Tibial artery (tissue), 4 donors: ENCODE results near the gene PARD3B.

ENCODE experiments used
- DNase-seq, 2 donors: peaks; one replicate each; pipeline ENCODE4 v3.0.0-alpha.2; 2019
- H3K27ac ChIP-seq, 2 donors: fragments of 200-600 bp; sonication (generic) in 1 of 2; 1 replicate in 1 of 2; 2 replicates in 1 of 2; pipeline ENCODE4 v1.5.1; 2018 to 2019; ENCODE audit warnings: mild to moderate bottlenecking in 1 of 2
- H3K27me3 ChIP-seq, 2 donors: fragments of 200-600 bp; sonication (generic) in 1 of 2; one replicate each; pipeline versions ENCODE4 v1.5.1 to v1.6.0; 2016 to 2019
- H3K36me3 ChIP-seq, 3 donors: fragments of 200-600 bp; sonication (generic) in 2 of 3; one replicate each; pipeline ENCODE4 v1.5.1; 2016 to 2019; ENCODE audit warnings: mild to moderate bottlenecking in 2 of 3
- H3K4me1 ChIP-seq, 4 donors: fragments of 200-600 bp; sonication (generic) in 2 of 4; 1 replicate in 3 of 4; 2 replicates in 1 of 4; pipeline ENCODE4 v1.5.1; 2016 to 2019
- H3K4me3 ChIP-seq, 2 donors: fragments of 200-600 bp; sonication (generic) in 1 of 2; 1 replicate in 1 of 2; 2 replicates in 1 of 2; pipeline ENCODE4 v1.5.1; 2018 to 2019; ENCODE audit warnings: mild to moderate bottlenecking in 2 of 2
- H3K9me3 ChIP-seq, 3 donors: fragments of 200-600 bp; sonication (generic) in 1 of 3; one replicate each; pipeline ENCODE4 v1.5.1; 2016 to 2019
- intact Hi-C: fragments of 100-400 bp; cut with DNase I; formaldehyde crosslinking; loops from one replicate; pipeline ENCODE4 v1.15.0; 2023; ENCODE audit warnings: low total_unique reads
- TF ChIP-seq, protein P1 (sequence below), 2 experiments: fragments of 200-600 bp in 1 of 2; fragments of 450-650 bp in 1 of 2; IDR thresholded peaks; one replicate each; pipeline ENCODE4 v1.5.1; 2017 to 2019; ENCODE audit warnings: antibody characterized with exemption in 2 of 2, mild to moderate bottlenecking in 1 of 2, moderate library complexity in 1 of 2

PARD3B gene

DNA sequence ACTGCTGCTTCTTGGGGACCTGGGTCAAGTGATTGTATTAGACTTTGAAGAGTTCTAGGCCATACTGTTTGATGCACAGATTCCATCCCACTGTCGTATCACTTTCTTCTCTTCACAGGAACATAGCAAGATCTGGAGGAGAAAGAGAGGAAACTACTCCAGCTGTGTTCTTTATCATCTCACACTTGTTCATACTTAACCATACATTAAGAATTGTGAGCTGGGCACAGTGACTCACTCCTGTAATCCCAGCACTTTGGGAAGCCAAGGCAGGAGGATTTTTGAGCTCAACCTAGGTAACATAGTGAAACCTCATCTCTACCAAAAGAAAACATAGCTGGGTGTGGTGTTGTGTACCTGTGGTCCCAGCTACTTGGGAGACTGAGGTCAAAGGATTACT lies 111.7 kb downstream of the PARD3B start:
- intact Hi-C loops, result no loop called here
- TF ChIP-seq, protein P1, sequence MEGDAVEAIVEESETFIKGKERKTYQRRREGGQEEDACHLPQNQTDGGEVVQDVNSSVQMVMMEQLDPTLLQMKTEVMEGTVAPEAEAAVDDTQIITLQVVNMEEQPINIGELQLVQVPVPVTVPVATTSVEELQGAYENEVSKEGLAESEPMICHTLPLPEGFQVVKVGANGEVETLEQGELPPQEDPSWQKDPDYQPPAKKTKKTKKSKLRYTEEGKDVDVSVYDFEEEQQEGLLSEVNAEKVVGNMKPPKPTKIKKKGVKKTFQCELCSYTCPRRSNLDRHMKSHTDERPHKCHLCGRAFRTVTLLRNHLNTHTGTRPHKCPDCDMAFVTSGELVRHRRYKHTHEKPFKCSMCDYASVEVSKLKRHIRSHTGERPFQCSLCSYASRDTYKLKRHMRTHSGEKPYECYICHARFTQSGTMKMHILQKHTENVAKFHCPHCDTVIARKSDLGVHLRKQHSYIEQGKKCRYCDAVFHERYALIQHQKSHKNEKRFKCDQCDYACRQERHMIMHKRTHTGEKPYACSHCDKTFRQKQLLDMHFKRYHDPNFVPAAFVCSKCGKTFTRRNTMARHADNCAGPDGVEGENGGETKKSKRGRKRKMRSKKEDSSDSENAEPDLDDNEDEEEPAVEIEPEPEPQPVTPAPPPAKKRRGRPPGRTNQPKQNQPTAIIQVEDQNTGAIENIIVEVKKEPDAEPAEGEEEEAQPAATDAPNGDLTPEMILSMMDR (IDR thresholded peaks at IDR 0.05), result no peak
- H3K9me3 ChIP-seq, result no peaks in the 10 kb centered on the region
- H3K4me1 ChIP-seq, result peaks cover 0 to 20% (median 4%) of the 10 kb centered on the region in 4 donors
- no peak for DNase-seq
- H3K27ac ChIP-seq, result no peak overlapping the region
- H3K27me3 ChIP-seq, result no peaks in the 10 kb centered on the region
- H3K4me3 ChIP-seq, result no peak overlapping the region
- H3K36me3 ChIP-seq, result no peaks in the 10 kb centered on the region

DNA sequence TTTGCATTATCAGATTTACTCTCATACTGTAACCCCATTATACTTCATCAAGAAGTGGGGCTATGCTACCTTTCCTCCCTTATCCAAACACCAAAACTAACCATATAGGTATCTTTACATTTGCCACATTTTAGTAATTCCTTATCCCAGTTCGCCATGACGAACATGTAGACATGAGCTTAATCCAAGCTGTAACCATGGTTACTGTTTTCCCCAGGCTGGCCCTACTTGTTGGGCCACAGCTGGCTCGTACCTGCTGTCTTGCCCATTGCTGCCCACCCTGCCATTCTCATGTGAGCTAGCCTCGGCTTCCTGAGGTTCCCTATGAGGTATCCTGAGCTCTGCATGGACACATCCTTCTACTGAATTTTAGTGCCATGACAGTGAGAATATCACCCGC lies 117.7 kb downstream of the PARD3B start:
- intact Hi-C loops, result no loop called here
- H3K4me1 ChIP-seq, result peaks cover 0 to 31% (median 15%) of the 10 kb centered on the region in 4 donors

DNA sequence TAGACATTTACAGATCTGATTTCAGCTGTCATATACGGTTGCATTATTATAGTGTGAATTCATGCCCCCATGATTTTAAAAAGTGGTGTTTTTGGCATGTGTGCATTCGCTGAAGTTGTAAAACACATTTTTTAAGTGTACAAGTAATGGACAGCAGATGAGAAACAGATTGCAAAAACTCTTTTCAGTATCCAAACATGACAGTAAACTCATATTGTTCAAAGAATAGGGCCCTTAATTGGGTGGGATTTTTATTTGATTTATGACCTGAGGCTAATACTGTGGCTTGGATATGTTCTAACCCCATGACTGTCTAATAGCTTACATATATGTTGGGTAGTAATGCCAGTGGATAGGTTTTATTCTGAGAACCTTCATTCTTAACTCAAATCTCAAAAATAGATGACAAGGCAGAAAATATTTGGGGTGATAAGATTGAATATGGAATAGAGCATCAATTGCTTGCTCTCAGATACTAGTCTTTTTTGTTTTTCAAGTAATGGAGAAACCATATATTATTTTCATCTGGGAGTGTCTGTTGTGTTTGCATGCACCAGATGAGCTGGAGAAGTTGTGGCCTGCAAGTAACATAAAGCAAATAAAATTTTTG lies 118.6 kb downstream of the PARD3B start:
- Histone ChIP-seq H3K27ac (no peak overlapping the region), H3K36me3 (no peaks in the 10 kb centered on the region), H3K4me1 (peaks cover 0 to 31% (median 15%) of the 10 kb centered on the region in 4 donors), H3K4me3 (no peak overlapping the region), H3K27me3 (no peaks in the 10 kb centered on the region), H3K9me3 (no peaks in the 10 kb centered on the region)
- intact Hi-C loops, result no loop called here
- no peak for DNase-seq
- TF ChIP-seq, protein P1 (IDR thresholded peaks at IDR 0.05), result no peak

More for the DNA sequence above, 117.7 kb downstream of the PARD3B start:
- Histone ChIP-seq H3K27me3 (no peaks in the 10 kb centered on the region), H3K36me3 (no peaks in the 10 kb centered on the region), H3K4me3 (no peak overlapping the region), H3K9me3 (no peaks in the 10 kb centered on the region), H3K27ac (no peak overlapping the region)
- TF ChIP-seq, protein P1 (IDR thresholded peaks at IDR 0.05), result no peak
- DNase-seq, result no peak

DNA sequence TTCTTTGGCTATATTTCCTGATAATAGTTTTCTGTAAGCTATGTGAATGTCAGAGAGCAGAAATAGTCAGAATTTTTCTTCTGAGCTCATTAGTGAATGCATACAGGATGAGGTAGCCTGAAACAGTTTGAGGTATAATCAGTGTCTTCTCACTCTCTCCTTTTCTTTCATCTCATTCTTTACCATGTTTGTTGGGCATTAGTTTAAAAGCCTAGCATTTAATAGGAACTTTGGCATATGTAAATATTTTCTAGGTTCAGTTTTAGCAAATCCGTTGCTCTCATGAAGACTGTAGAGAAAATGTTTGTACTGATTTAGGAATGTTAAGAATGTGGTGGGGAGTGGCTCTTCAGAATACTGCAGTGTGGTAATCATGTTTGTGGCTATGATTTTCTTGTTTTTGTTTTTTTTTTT lies 119.4 kb downstream of the PARD3B start:
- H3K27ac ChIP-seq, result peak overlapping the region in 1 of 2 donors; percentile 29
- intact Hi-C loops, result no loop called here
- TF ChIP-seq, protein P1 (IDR thresholded peaks at IDR 0.05), result no peak

DNA sequence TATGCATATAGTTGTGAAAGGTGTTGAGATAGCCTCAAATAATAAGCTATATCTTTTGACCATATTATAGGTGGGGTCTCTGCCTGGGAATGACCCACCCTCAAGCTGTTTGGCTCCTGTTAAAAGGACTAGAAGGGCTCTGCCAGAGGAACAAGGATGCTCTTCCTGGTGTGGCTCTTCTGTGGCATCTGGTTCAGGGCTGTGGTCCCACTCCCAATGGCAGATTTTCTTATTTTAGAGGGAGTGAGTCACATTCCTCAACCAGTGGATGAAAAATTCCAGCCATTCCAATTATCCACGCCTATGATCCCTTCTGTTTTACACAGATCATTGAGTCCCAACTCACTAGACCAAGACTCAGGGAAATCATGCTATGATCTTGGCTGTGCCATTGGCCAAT lies 119.9 kb downstream of the PARD3B start:
- TF ChIP-seq, protein P1 (IDR thresholded peaks at IDR 0.05), result no peak
- H3K4me3 ChIP-seq, result no peak overlapping the region
- no peaks in the 10 kb centered on the region for H3K27me3 ChIP-seq
- intact Hi-C loops, result no loop called here
- DNase-seq, result no peak
- peaks cover 0 to 36% (median 15%) of the 10 kb centered on the region in 4 donors for H3K4me1 ChIP-seq
- H3K9me3 ChIP-seq, result no peaks in the 10 kb centered on the region
- peak overlapping the region in 1 of 2 donors; percentile 29 for H3K27ac ChIP-seq
- no peaks in the 10 kb centered on the region for H3K36me3 ChIP-seq

More for the DNA sequence above, 119.4 kb downstream of the PARD3B start:
- no peak overlapping the region for H3K4me3 ChIP-seq
- H3K36me3 ChIP-seq, result no peaks in the 10 kb centered on the region
- no peak for DNase-seq
- no peaks in the 10 kb centered on the region for H3K27me3 ChIP-seq
- peaks cover 0 to 31% (median 15%) of the 10 kb centered on the region in 4 donors for H3K4me1 ChIP-seq
- no peaks in the 10 kb centered on the region for H3K9me3 ChIP-seq
